ENCODE results near the gene RAPGEF4. TPM values are rescaled to one million over a fixed set of nuclear protein-coding genes. Genes with fewer than 3 reads are reported as not detected.

RAPGEF4 gene
- total and polyA plus RNA-seq, 2 of the 13 experiments (the other 11 are each of a cell fraction or from before 2014, with no cell fraction given) = 0.78 to 0.91 TPM

GRCh38 chr2:172967036-172967982, 231.7 kb downstream of the RAPGEF4 start (continued):
- TF ChIP-seq ZNF10 (CRISPR knock-in tag; IDR thresholded peaks at IDR 0.05; ENCODE audit: borderline replicate concordance, low read depth) (no peak), FOXO1 (CRISPR knock-in tag; IDR thresholded peaks at IDR 0.05) (peak; percentile 65), ZBED4 (CRISPR knock-in tag; IDR thresholded peaks at IDR 0.05; ENCODE audit: borderline replicate concordance) (no peak), PAX8 (CRISPR knock-in tag; IDR thresholded peaks at IDR 0.05; ENCODE audit: borderline replicate concordance) (no peak), HNF1A (IDR thresholded peaks at IDR 0.05; ENCODE audit: low read depth) (0 out of 2 replicates have a peak, but pooled peaks have one; percentile 5), HNF1A (CRISPR knock-in tag; IDR thresholded peaks at IDR 0.05; ENCODE audit: borderline replicate concordance) (no peak), TOPORS (CRISPR knock-in tag; IDR thresholded peaks at IDR 0.05) (0 out of 2 replicates have a peak, but pooled peaks have one; percentile 72), RAD51 (IDR thresholded peaks at IDR 0.05; ENCODE audit: borderline replicate concordance) (no peak), ZNF253 (CRISPR knock-in tag; IDR thresholded peaks at IDR 0.05; ENCODE audit: borderline replicate concordance) (no peak), ZNF724P (CRISPR knock-in tag; IDR thresholded peaks at IDR 0.05; ENCODE audit: borderline replicate concordance) (0 out of 2 replicates have a peak, but pooled peaks have one; percentile 60), AGO2 (optimal IDR thresholded peaks at IDR 0.05; ENCODE audit: low read depth, low read length) (no peak), ZNF329 (CRISPR knock-in tag; IDR thresholded peaks at IDR 0.05; ENCODE audit: low read depth) (0 out of 2 replicates have a peak, but pooled peaks have one; percentile 31), ZNF296 (CRISPR knock-in tag; conservative IDR thresholded peaks at IDR 0.05) (no peak)
- TF ChIP-seq, protein P1, sequence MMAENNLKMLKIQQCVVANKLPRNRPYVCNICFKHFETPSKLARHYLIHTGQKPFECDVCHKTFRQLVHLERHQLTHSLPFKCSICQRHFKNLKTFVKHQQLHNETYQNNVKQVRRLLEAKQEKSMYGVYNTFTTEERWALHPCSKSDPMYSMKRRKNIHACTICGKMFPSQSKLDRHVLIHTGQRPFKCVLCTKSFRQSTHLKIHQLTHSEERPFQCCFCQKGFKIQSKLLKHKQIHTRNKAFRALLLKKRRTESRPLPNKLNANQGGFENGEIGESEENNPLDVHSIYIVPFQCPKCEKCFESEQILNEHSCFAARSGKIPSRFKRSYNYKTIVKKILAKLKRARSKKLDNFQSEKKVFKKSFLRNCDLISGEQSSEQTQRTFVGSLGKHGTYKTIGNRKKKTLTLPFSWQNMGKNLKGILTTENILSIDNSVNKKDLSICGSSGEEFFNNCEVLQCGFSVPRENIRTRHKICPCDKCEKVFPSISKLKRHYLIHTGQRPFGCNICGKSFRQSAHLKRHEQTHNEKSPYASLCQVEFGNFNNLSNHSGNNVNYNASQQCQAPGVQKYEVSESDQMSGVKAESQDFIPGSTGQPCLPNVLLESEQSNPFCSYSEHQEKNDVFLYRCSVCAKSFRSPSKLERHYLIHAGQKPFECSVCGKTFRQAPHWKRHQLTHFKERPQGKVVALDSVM (CRISPR knock-in tag; IDR thresholded peaks at IDR 0.05) = no peak
- TF ChIP-seq, protein P2, sequence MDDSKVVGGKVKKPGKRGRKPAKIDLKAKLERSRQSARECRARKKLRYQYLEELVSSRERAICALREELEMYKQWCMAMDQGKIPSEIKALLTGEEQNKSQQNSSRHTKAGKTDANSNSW (CRISPR knock-in tag; IDR thresholded peaks at IDR 0.05; ENCODE audit: borderline replicate concordance) = no peak

Data from HepG2 (cell line).